ENCODE results near the gene SDHAF1.

- no peak for TF ChIP-seq SP1 (IDR thresholded peaks at IDR 0.05)
- TF ChIP-seq ZNF384 (IDR thresholded peaks at IDR 0.05): no peak
- TF ChIP-seq SUZ12 (IDR thresholded peaks at IDR 0.05): no peak
- no peak for TF ChIP-seq FOXM1 (IDR thresholded peaks at IDR 0.05; ENCODE audit: borderline replicate concordance)
- no peak for TF ChIP-seq ELF4 (IDR thresholded peaks at IDR 0.05)
- TF ChIP-seq BHLHE40 (IDR thresholded peaks at IDR 0.05; ENCODE audit: borderline replicate concordance): no peak
- no peak for TF ChIP-seq TARDBP (IDR thresholded peaks at IDR 0.05)
- TF ChIP-seq NFRKB (IDR thresholded peaks at IDR 0.05): no peak
- TF ChIP-seq, protein P1, sequence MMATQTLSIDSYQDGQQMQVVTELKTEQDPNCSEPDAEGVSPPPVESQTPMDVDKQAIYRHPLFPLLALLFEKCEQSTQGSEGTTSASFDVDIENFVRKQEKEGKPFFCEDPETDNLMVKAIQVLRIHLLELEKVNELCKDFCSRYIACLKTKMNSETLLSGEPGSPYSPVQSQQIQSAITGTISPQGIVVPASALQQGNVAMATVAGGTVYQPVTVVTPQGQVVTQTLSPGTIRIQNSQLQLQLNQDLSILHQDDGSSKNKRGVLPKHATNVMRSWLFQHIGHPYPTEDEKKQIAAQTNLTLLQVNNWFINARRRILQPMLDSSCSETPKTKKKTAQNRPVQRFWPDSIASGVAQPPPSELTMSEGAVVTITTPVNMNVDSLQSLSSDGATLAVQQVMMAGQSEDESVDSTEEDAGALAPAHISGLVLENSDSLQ (IDR thresholded peaks at IDR 0.05): no peak
- TF ChIP-seq CTBP1 (IDR thresholded peaks at IDR 0.05; ENCODE audit: borderline replicate concordance): no peak
- no peak for TF ChIP-seq FOXK2 (IDR thresholded peaks at IDR 0.05)
- TF ChIP-seq ARNT (IDR thresholded peaks at IDR 0.05): no peak
- no peak for TF ChIP-seq FOXA1 (IDR thresholded peaks at IDR 0.05)
Observed at GRCh38 chr19:36023432-36023831, 28.4 kb downstream of the SDHAF1 start.

Measured in HEK293T (cell line).